ENCODE results near the gene ITGAE.

DNA sequence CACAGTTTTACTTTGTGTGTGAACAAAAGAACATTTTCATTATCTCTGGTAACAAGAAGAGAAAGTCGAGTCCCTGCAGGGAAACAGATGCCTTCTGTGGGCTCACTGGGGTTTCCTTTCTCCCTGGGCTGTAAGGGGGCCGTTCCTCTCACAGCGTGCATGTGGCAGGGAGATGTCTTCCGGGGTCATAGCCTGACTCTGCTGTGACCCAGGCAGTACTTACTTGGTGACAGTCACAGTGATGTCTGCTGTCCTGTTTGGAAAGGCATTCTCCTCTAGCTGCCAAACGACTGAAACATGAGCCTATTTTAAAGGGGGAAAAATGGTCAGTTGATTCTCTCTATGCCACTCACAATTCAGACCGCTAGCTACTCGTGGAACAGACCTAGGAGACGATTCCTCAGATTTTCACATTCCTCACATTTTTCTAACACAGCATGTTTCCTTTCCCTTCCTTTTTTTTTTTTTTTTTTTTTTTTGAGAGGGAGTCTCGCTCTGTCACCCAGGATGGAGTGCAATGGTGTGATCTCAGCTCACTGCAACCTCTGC, 70.0 kb downstream of the ITGAE start:
- TF ChIP-seq, protein P1, sequence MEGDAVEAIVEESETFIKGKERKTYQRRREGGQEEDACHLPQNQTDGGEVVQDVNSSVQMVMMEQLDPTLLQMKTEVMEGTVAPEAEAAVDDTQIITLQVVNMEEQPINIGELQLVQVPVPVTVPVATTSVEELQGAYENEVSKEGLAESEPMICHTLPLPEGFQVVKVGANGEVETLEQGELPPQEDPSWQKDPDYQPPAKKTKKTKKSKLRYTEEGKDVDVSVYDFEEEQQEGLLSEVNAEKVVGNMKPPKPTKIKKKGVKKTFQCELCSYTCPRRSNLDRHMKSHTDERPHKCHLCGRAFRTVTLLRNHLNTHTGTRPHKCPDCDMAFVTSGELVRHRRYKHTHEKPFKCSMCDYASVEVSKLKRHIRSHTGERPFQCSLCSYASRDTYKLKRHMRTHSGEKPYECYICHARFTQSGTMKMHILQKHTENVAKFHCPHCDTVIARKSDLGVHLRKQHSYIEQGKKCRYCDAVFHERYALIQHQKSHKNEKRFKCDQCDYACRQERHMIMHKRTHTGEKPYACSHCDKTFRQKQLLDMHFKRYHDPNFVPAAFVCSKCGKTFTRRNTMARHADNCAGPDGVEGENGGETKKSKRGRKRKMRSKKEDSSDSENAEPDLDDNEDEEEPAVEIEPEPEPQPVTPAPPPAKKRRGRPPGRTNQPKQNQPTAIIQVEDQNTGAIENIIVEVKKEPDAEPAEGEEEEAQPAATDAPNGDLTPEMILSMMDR (IDR thresholded peaks at IDR 0.05): no peak
- TF ChIP-seq POLR2AphosphoS5 (IDR thresholded peaks at IDR 0.05): no peak

All from esophagus muscularis mucosa (tissue), 3 donors.